Effector memory CD8-positive, alpha-beta T cell (primary cell): ENCODE measurements around the gene RAB33B.
"Not testable (repeated sequence)": the region's sequence is repeated elsewhere in the genome, so short reads cannot be mapped to it uniquely, and the experiment has no call there.

ENCODE experiments used
- ATAC-seq: fragments of 150-1000 bp; cut with Tn5 transposase; replicated peaks from 2 replicates; pipeline ENCODE4 v1.10.0; 2021; ENCODE audit warnings: mild to moderate bottlenecking, moderate library complexity
- DNase-seq, 3 experiments: peaks; one replicate each; pipeline ENCODE4 v3.0.0; 2021
- H3K27ac Mint-ChIP-seq, 2 donors: one replicate each; pipeline ENCODE4 v1.8.0; 2022; ENCODE audit warnings: mild to moderate bottlenecking in 2 of 2, mixed read lengths in 2 of 2, moderate library complexity in 2 of 2
- H3K27me3 Mint-ChIP-seq, 2 donors: one replicate each; pipeline ENCODE4 v1.8.0; 2022; ENCODE audit warnings: mixed read lengths in 2 of 2
- H3K36me3 Mint-ChIP-seq: one replicate; pipeline ENCODE4 v1.8.0; 2022; ENCODE audit warnings: mild to moderate bottlenecking, moderate library complexity, mixed read lengths; ENCODE audit not compliant: insufficient read depth
- H3K4me1 Mint-ChIP-seq, 2 donors: one replicate each; pipeline ENCODE4 v1.8.0; 2022; ENCODE audit warnings: low read depth in 2 of 2, mixed read lengths in 2 of 2
- H3K4me3 Mint-ChIP-seq, 2 donors: one replicate each; pipeline ENCODE4 v1.8.0; 2022; ENCODE audit warnings: mild to moderate bottlenecking in 2 of 2, mixed read lengths in 2 of 2, moderate library complexity in 2 of 2
- H3K9me3 Mint-ChIP-seq, 2 donors: one replicate each; pipeline ENCODE4 v1.8.0; 2022; ENCODE audit warnings: mixed read lengths in 2 of 2

RAB33B gene

GRCh38 chr4:139451997-139452396, 1.9 kb upstream of the RAB33B start:
- H3K4me3 Mint-ChIP-seq: peak overlapping the region in 1 of 2 donors; percentile 95
- peaks cover 22% of the 10 kb centered on the region for H3K36me3 Mint-ChIP-seq
- peak overlapping the region; percentile 97 to 98 for H3K27ac Mint-ChIP-seq
- H3K4me1 Mint-ChIP-seq: peaks cover 31 to 36% of the 10 kb centered on the region in 2 donors
- H3K9me3 Mint-ChIP-seq: no peaks in the 10 kb centered on the region
- H3K27me3 Mint-ChIP-seq: no peaks in the 10 kb centered on the region
- DNase-seq (no peak), ATAC-seq (no peak)

DNA sequence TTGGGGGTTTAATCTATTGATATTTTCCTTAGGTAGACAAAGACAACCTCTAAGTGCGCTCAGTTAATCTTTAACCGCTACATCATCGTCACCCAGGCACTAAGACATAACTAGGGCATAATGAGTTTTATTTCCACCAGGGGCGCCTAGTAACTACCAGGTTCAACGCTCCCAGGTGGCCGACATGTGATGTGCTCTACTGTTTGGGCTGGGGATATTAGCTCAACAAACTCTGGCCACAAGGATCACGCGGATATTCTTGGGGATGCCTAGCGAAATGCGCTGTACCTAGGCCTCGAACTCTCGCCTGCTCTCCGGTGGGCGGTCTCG, 915 bp upstream of the RAB33B start:
- no peaks in the 10 kb centered on the region for H3K9me3 Mint-ChIP-seq
- H3K36me3 Mint-ChIP-seq: peaks cover 25% of the 10 kb centered on the region
- peaks cover 38 to 46% of the 10 kb centered on the region in 2 donors for H3K4me1 Mint-ChIP-seq
- ATAC-seq: peak; percentile 59
- H3K27me3 Mint-ChIP-seq: no peaks in the 10 kb centered on the region
- H3K4me3 Mint-ChIP-seq: peak overlapping the region; percentile 95 to 99
- peak overlapping the region; percentile 97 to 98 for H3K27ac Mint-ChIP-seq
- peak in 2 of 3 experiments; percentile 66 for DNase-seq

DNA sequence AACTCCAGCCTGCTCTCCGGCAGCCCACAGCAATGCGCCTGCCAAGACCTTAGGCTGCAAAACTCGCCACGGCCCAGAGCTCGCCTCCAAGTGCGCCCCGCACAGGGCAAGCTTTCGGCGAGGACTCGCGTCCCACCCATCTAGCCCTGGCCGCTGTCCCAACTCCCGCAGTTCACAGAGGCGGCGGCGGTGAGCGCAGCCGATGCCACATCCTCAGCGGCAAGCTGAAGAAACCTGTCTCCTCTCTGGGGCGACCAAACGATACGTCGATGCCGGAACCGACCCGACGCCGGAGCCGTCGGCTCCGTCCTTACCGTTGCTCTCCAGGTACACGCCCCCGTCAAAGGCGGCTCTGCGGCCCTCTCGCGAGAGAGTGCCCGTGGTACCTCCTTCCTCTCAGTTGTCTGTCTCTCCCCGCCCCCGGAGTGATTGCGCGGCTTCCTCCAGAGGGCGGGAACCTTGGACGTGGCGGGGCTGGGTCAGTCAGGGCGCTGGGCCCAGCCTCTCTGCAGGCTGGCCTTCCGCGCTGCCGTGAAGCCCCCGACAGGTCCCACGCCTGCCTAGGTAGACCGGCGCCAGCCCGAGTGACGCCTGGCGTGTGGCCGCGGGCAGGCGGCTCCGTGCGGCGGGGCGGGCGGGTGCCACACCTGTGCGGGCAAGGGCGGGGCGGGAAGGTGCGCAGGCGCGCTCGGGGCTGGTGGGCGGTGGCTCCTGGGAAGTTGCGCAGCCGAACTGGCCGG, 380 bp upstream of the RAB33B start:
- Mint-ChIP-seq H3K36me3 (peaks cover 25% of the 10 kb centered on the region), H3K9me3 (no peaks in the 10 kb centered on the region), H3K27ac (peak overlapping the region; percentile 97 to 98), H3K4me3 (peak overlapping the region; percentile 95 to 99), H3K27me3 (no peaks in the 10 kb centered on the region), H3K4me1 (peaks cover 43 to 51% of the 10 kb centered on the region in 2 donors)
- ATAC-seq (peak; percentile 83), DNase-seq (peak; percentile 95 to 96 (median 95))

- H3K4me3 Mint-ChIP-seq: peak overlapping the region; percentile 95 to 99
- no peaks in the 10 kb centered on the region for H3K27me3 Mint-ChIP-seq
- ATAC-seq (no peak), DNase-seq (no peak)
- no peaks in the 10 kb centered on the region for H3K9me3 Mint-ChIP-seq
- H3K4me1 Mint-ChIP-seq: peaks cover 45 to 65% of the 10 kb centered on the region in 2 donors
- H3K36me3 Mint-ChIP-seq: peaks cover 28% of the 10 kb centered on the region
- H3K27ac Mint-ChIP-seq: peak overlapping the region in 1 of 2 donors; percentile 55
These were observed 1.2 kb downstream of the RAB33B start for GRCh38 chr4:139455126-139455538.

DNA sequence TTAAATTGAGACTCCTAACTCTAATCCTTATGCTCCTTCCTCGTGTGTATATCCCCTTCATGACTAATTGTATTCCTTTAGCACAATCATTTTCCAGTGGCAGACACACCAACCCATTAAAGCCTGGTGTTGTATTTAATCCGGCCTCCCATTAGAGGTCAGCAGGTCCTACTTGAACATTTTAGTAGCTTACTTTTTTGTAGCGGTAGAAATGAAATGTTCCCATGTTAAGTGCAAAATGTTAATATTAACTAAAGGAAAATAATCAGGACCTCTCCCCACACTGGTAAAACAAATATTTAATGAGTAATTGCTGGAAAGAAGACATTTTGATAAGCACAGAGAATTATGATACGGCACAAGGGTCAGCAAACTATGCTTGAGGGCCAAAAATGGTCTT, 3.4 kb downstream of the RAB33B start:
- peaks cover 45 to 74% of the 10 kb centered on the region in 2 donors for H3K4me1 Mint-ChIP-seq
- H3K27me3 Mint-ChIP-seq: no peaks in the 10 kb centered on the region
- DNase-seq: no peak
- H3K27ac Mint-ChIP-seq: no peak overlapping the region
- H3K36me3 Mint-ChIP-seq: peaks cover 31% of the 10 kb centered on the region
- no peak for ATAC-seq
- no peaks in the 10 kb centered on the region for H3K9me3 Mint-ChIP-seq
- H3K4me3 Mint-ChIP-seq: no peak overlapping the region

GRCh38 chr4:139458543-139458942, 4.6 kb downstream of the RAB33B start:
- Mint-ChIP-seq H3K4me1 (peaks cover 39 to 67% of the 10 kb centered on the region in 2 donors), H3K27ac (peak overlapping the region in 1 of 2 donors; percentile 63), H3K36me3 (peaks cover 21% of the 10 kb centered on the region), H3K9me3 (no peaks in the 10 kb centered on the region), H3K4me3 (peak overlapping the region in 1 of 2 donors; percentile 11), H3K27me3 (no peaks in the 10 kb centered on the region)
- DNase-seq (no peak), ATAC-seq (no peak)

DNA sequence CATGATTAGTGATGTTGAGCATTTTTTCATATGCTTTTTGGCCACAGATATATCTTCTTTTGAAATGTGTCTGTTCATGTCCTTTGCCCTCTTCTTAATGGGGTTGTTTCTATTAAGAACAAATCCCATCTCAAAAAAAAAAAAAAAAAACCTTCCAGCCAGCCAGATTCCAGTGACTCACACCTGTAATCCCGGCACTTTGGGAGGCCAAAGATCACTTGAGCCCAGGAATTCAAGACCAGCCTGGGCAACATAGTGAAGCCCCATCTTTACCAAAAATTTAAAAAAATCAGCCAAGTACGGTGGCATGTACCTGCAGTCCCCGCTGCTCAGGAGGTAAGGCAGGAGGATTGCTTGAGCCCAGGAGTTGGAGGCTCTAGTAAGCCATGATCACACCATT, 5.1 kb downstream of the RAB33B start:
- no peak for ATAC-seq
- Mint-ChIP-seq H3K4me1 (peaks cover 43 to 66% of the 10 kb centered on the region in 2 donors), H3K9me3 (no peaks in the 10 kb centered on the region), H3K27ac (peak overlapping the region in 1 of 2 donors; percentile 63), H3K27me3 (no peaks in the 10 kb centered on the region), H3K4me3 (no peak overlapping the region), H3K36me3 (peaks cover 16% of the 10 kb centered on the region)
- no peak for DNase-seq

DNA sequence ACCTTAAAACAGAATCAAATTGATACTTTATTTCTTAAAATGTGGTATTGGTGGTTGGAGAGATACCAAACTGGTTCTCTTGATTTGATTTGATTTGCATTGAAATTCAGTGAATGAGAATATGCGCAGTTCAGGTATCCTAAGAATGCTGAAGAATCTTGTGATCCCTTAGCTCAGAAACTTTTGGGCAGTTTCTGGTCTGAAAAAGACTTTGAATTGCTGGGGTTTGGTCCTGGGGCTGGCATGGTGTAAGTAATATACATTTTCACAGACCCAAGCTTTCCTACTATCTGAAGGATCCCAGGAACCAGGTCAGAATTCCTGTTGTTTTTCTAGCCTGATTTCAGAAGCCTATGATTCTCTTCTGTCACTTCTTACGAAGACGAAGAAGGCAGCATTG, 6.6 kb downstream of the RAB33B start:
- no peak overlapping the region for H3K4me3 Mint-ChIP-seq
- peaks cover 13% of the 10 kb centered on the region for H3K36me3 Mint-ChIP-seq
- no peak for ATAC-seq
- no peak for DNase-seq
- no peaks in the 10 kb centered on the region for H3K27me3 Mint-ChIP-seq
- no peaks in the 10 kb centered on the region for H3K9me3 Mint-ChIP-seq
- H3K27ac Mint-ChIP-seq: peak overlapping the region in 1 of 2 donors; percentile 9
- peaks cover 29 to 51% of the 10 kb centered on the region in 2 donors for H3K4me1 Mint-ChIP-seq

DNA sequence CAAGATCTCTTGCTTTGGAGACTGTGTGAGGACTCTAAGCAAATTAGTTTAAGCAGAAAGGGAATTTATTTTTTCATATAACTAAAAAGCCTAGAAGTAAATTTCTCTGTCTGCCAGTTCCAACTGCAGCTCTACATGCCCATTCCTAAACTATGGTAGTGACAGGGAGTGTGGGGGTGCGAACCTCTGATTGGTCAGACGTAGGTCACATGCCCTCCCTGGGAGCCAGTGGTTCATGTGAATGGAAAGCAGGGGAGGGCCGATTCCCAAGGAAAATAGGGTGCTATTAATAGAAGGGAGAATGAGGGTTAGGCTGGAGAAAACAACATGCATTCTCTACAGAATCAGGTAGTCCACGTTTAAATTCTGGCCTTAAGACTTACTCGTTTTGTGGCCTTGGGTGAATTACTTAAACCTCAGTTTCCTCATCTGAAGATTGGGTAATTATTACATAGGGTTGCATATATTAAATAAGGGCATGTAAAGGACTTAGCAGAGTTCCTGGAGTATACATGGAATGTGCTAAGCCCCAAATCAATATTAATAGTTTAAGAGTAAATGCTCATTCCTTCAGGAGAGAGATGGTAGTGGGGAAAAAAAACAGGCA, 7.2 kb downstream of the RAB33B start:
- Mint-ChIP-seq H3K27ac (peak overlapping the region in 1 of 2 donors; percentile 9), H3K4me3 (no peak overlapping the region), H3K36me3 (peaks cover 16% of the 10 kb centered on the region), H3K9me3 (no peaks in the 10 kb centered on the region), H3K27me3 (no peaks in the 10 kb centered on the region), H3K4me1 (peaks cover 26 to 46% of the 10 kb centered on the region in 2 donors)
- DNase-seq: no peak
- no peak for ATAC-seq

DNA sequence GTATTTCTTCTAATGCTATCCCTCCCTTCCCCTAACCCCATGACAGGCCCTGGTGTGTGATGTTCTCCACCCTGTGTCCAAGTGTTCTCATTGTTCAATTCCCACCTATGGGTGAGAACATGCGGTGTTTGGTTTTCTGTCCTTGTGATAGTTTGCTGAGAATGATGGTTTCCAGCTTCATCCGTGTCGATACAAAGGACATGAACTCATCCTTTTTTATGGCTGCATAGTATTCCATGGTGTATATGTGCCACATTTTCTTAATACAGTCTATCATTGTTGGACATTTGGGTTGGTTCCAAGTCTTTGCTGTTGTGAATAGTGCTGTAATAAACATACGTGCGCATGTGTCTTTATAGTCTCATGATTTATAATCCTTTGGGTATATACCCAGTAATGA, 10.6 kb downstream of the RAB33B start:
- not testable (repeated sequence) for ATAC-seq, H3K27me3 Mint-ChIP-seq, H3K9me3 Mint-ChIP-seq, H3K4me3 Mint-ChIP-seq, H3K27ac Mint-ChIP-seq, DNase-seq
- peaks cover 13% of the 10 kb centered on the region for H3K36me3 Mint-ChIP-seq
- peaks cover 11 to 29% of the 10 kb centered on the region in 2 donors for H3K4me1 Mint-ChIP-seq

GRCh38 chr4:139465922-139466321, 12.0 kb downstream of the RAB33B start:
- peaks cover 13% of the 10 kb centered on the region for H3K36me3 Mint-ChIP-seq
- no peak for DNase-seq
- H3K4me1 Mint-ChIP-seq: peaks cover 24 to 29% of the 10 kb centered on the region in 2 donors

DNA sequence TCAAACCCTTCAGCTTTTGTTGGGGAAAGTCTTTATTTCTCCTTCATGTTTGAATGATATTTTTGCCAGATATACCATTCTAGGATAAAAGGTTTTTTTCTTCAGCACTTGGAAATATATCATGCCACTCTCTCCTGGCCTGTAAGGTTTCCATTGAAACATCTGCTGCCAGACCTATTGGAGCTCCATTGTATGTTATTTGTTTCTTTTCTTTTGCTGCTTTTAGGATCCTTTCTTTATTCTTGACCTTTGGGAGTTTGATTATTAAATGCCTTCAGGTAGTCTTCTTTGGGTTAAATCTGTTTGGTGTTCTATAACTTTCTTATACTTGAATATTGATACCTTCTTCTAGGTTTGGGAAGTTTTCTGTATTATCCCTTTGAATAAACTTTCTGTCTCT, 14.8 kb downstream of the RAB33B start:
- H3K27me3 Mint-ChIP-seq, H3K27ac Mint-ChIP-seq, ATAC-seq, H3K4me3 Mint-ChIP-seq, H3K9me3 Mint-ChIP-seq, DNase-seq: not testable (repeated sequence)
- H3K36me3 Mint-ChIP-seq: peaks cover 24% of the 10 kb centered on the region
- H3K4me1 Mint-ChIP-seq: peaks cover 22 to 32% of the 10 kb centered on the region in 2 donors

More at GRCh38 chr4:139465922-139466321, 12.0 kb downstream of the RAB33B start:
- no peak for ATAC-seq
- no peaks in the 10 kb centered on the region for H3K27me3 Mint-ChIP-seq
- H3K9me3 Mint-ChIP-seq: peaks cover 7% of the 10 kb centered on the region in 2 donors
- H3K4me3 Mint-ChIP-seq: no peak overlapping the region
- H3K27ac Mint-ChIP-seq: no peak overlapping the region

- H3K36me3 Mint-ChIP-seq: peaks cover 29% of the 10 kb centered on the region
- peaks cover 7% of the 10 kb centered on the region in 2 donors for H3K9me3 Mint-ChIP-seq
- H3K27ac Mint-ChIP-seq: no peak overlapping the region
- DNase-seq (no peak), ATAC-seq (no peak)
- H3K4me1 Mint-ChIP-seq: peaks cover 18 to 32% of the 10 kb centered on the region in 2 donors
- H3K27me3 Mint-ChIP-seq: no peaks in the 10 kb centered on the region
- no peak overlapping the region for H3K4me3 Mint-ChIP-seq
These were observed 15.3 kb downstream of the RAB33B start for GRCh38 chr4:139469216-139469615.

GRCh38 chr4:139469869-139470268, 15.9 kb downstream of the RAB33B start:
- peaks cover 31% of the 10 kb centered on the region for H3K36me3 Mint-ChIP-seq
- H3K9me3 Mint-ChIP-seq: peaks cover 7% of the 10 kb centered on the region in 2 donors
- H3K4me3 Mint-ChIP-seq: no peak overlapping the region
- H3K27ac Mint-ChIP-seq: peak overlapping the region; percentile 54 to 65
- H3K4me1 Mint-ChIP-seq: peaks cover 18 to 32% of the 10 kb centered on the region in 2 donors
- no peak for DNase-seq
- no peak for ATAC-seq
- H3K27me3 Mint-ChIP-seq: no peaks in the 10 kb centered on the region
